CD4-positive, CD25-positive, alpha-beta regulatory T cell (primary cell): ENCODE measurements around the gene KIF13A. TPM values are rescaled to one million over a fixed set of nuclear protein-coding genes. Genes with fewer than 3 reads are reported as not detected.
"Not testable (repeated sequence)": the region's sequence is repeated elsewhere in the genome, so short reads cannot be mapped to it uniquely, and the experiment has no call there.

Experiments
- ATAC-seq, 2 donors: fragments of 150-1000 bp; cut with Tn5 transposase; one replicate each; pipeline ENCODE4 v1.10.0; 2021; ENCODE audit warnings: low read depth in 2 of 2, moderate number of reproducible peaks in 2 of 2, moderate library complexity in 1 of 2
- DNase-seq, 3 donors: peaks; one replicate each; pipeline versions ENCODE4 v3.0.0 to v3.0.0-alpha.2; 2012 to 2022; ENCODE audit warnings: mixed read lengths in 1 of 3
- H3K27ac ChIP-seq: one replicate; pipeline ENCODE4 v1.7.0; 2013; ENCODE audit warnings: mild to moderate bottlenecking, low read length; ENCODE audit not compliant: insufficient read depth, poor library complexity, severe bottlenecking
- H3K27me3 ChIP-seq: one replicate; pipeline ENCODE4 v1.7.0; 2013; ENCODE audit warnings: low read length; ENCODE audit not compliant: control insufficient read depth, insufficient read depth
- H3K36me3 ChIP-seq: one replicate; pipeline ENCODE4 v1.7.0; 2013; ENCODE audit warnings: mild to moderate bottlenecking, low read length, moderate library complexity; ENCODE audit not compliant: control insufficient read depth, insufficient read depth
- H3K4me1 ChIP-seq: 2 replicates; pipeline ENCODE4 v1.7.0; 2013; ENCODE audit warnings: mild to moderate bottlenecking, low read length; ENCODE audit not compliant: insufficient read depth, control insufficient read depth, poor library complexity, severe bottlenecking
- H3K4me3 ChIP-seq: one replicate; pipeline ENCODE4 v1.7.0; 2013; ENCODE audit warnings: low read depth, mild to moderate bottlenecking, low read length, moderate library complexity
- H3K9me3 ChIP-seq, 2 experiments: 1 replicate in 1 of 2; 2 replicates in 1 of 2; pipeline ENCODE4 v1.7.0; 2013; ENCODE audit warnings: low read length in 2 of 2, mild to moderate bottlenecking in 1 of 2, moderate library complexity in 1 of 2; ENCODE audit not compliant: control insufficient read depth in 2 of 2
- H3K27ac Mint-ChIP-seq, 3 donors: one replicate each; pipeline ENCODE4 v1.8.0; 2020 to 2022; ENCODE audit warnings: mild to moderate bottlenecking in 3 of 3, mixed read lengths in 3 of 3, moderate library complexity in 2 of 3
- H3K27me3 Mint-ChIP-seq: one replicate; pipeline ENCODE4 v1.8.0; 2022; ENCODE audit warnings: mild to moderate bottlenecking, mixed read lengths
- H3K36me3 Mint-ChIP-seq: one replicate; pipeline ENCODE4 v1.8.0; 2020; ENCODE audit warnings: mixed read lengths
- H3K4me1 Mint-ChIP-seq, 4 donors: one replicate each; pipeline ENCODE4 v1.8.0; 2020 to 2022; ENCODE audit warnings: mixed read lengths in 4 of 4, mild to moderate bottlenecking in 1 of 4
- H3K4me3 Mint-ChIP-seq, 4 donors: one replicate each; pipeline ENCODE4 v1.8.0; 2020 to 2022; ENCODE audit warnings: mild to moderate bottlenecking in 4 of 4, mixed read lengths in 4 of 4, moderate library complexity in 3 of 4
- H3K9me3 Mint-ChIP-seq, 7 donors: one replicate each; pipeline ENCODE4 v1.8.0; 2020 to 2022; ENCODE audit warnings: mixed read lengths in 7 of 7, mild to moderate bottlenecking in 3 of 7, moderate library complexity in 2 of 7
- polyA plus RNA-seq, 4 donors: library from polyadenylated mRNA; unstranded; fragments of 300-500 nt; fragmentation: Illumina TruSeq; gene quantifications; one replicate each; pipeline ENCODE4 v1.2.3, GENCODE V29; 2021
- total RNA-seq: library from RNA; stranded (reverse); gene quantifications from one replicate; pipeline ENCODE4 v1.2.3, GENCODE V29; 2022

Gene KIF13A
- total and polyA plus RNA-seq, 5 donors from 2014 or later = 0.49 TPM; not detected in 4

GRCh38 chr6:17861361-17861760, 126.1 kb downstream of the KIF13A start:
- no peak for ATAC-seq
- H3K27me3 ChIP-seq = no peaks in the 10 kb centered on the region
- Mint-ChIP-seq H3K27ac (no peak overlapping the region), H3K36me3 (no peaks in the 10 kb centered on the region), H3K4me3 (no peak overlapping the region), H3K9me3 (no peaks in the 10 kb centered on the region), H3K4me1 (no peaks in the 10 kb centered on the region), H3K27me3 (peaks cover 21% of the 10 kb centered on the region)
- no peaks in the 10 kb centered on the region for H3K9me3 ChIP-seq
- H3K27ac ChIP-seq = no peak overlapping the region
- H3K36me3 ChIP-seq = no peaks in the 10 kb centered on the region
- DNase-seq = no peak
- H3K4me1 ChIP-seq = no peaks in the 10 kb centered on the region
- H3K4me3 ChIP-seq = no peak overlapping the region

GRCh38 chr6:17859846-17860245, 127.6 kb downstream of the KIF13A start:
- no peak overlapping the region for H3K4me3 Mint-ChIP-seq
- Histone ChIP-seq H3K27ac (no peak overlapping the region), H3K9me3 (no peaks in the 10 kb centered on the region), H3K36me3 (no peaks in the 10 kb centered on the region), H3K4me1 (no peaks in the 10 kb centered on the region), H3K4me3 (no peak overlapping the region), H3K27me3 (peaks cover 1% of the 10 kb centered on the region)
- ATAC-seq = no peak
- H3K36me3 Mint-ChIP-seq = no peaks in the 10 kb centered on the region
- no peaks in the 10 kb centered on the region for H3K9me3 Mint-ChIP-seq
- H3K27me3 Mint-ChIP-seq = peaks cover 21% of the 10 kb centered on the region
- no peak for DNase-seq
- no peaks in the 10 kb centered on the region for H3K4me1 Mint-ChIP-seq
- no peak overlapping the region for H3K27ac Mint-ChIP-seq

- H3K27ac Mint-ChIP-seq = no peak overlapping the region
- no peaks in the 10 kb centered on the region for H3K4me1 ChIP-seq
- H3K9me3 ChIP-seq = no peaks in the 10 kb centered on the region
- H3K4me1 Mint-ChIP-seq = no peaks in the 10 kb centered on the region
- DNase-seq = no peak
- H3K4me3 Mint-ChIP-seq = no peak overlapping the region
- H3K27ac ChIP-seq = no peak overlapping the region
- H3K4me3 ChIP-seq = no peak overlapping the region
- H3K27me3 ChIP-seq = peaks cover 1% of the 10 kb centered on the region
- no peaks in the 10 kb centered on the region for H3K9me3 Mint-ChIP-seq
- H3K27me3 Mint-ChIP-seq = peaks cover 14% of the 10 kb centered on the region
- no peaks in the 10 kb centered on the region for H3K36me3 ChIP-seq
- H3K36me3 Mint-ChIP-seq = no peaks in the 10 kb centered on the region
- no peak for ATAC-seq
These were observed 128.9 kb downstream of the KIF13A start for GRCh38 chr6:17858584-17858983.

- H3K4me3 Mint-ChIP-seq, H3K9me3 Mint-ChIP-seq, H3K4me1 ChIP-seq, DNase-seq, H3K27ac ChIP-seq, H3K27me3 ChIP-seq, H3K36me3 ChIP-seq, H3K4me3 ChIP-seq, ATAC-seq, H3K9me3 ChIP-seq, H3K27ac Mint-ChIP-seq, H3K4me1 Mint-ChIP-seq, H3K36me3 Mint-ChIP-seq: not testable (repeated sequence)
- H3K27me3 Mint-ChIP-seq = peaks cover 14% of the 10 kb centered on the region
These were observed 130.2 kb downstream of the KIF13A start for GRCh38 chr6:17857188-17857587.

- no peaks in the 10 kb centered on the region for H3K36me3 Mint-ChIP-seq
- H3K4me3 ChIP-seq = no peak overlapping the region
- H3K4me1 ChIP-seq = no peaks in the 10 kb centered on the region
- peaks cover 9% of the 10 kb centered on the region for H3K27me3 Mint-ChIP-seq
- H3K36me3 ChIP-seq = no peaks in the 10 kb centered on the region
- H3K27ac Mint-ChIP-seq = no peak overlapping the region
- no peaks in the 10 kb centered on the region for H3K9me3 Mint-ChIP-seq
- H3K27me3 ChIP-seq = peaks cover 4% of the 10 kb centered on the region
- H3K27ac ChIP-seq = no peak overlapping the region
- DNase-seq (no peak), ATAC-seq (no peak)
- no peaks in the 10 kb centered on the region for H3K4me1 Mint-ChIP-seq
- no peaks in the 10 kb centered on the region for H3K9me3 ChIP-seq
- H3K4me3 Mint-ChIP-seq = no peak overlapping the region
These were observed 131.1 kb downstream of the KIF13A start for GRCh38 chr6:17856306-17856705.

- no peak for ATAC-seq
- Histone ChIP-seq H3K27ac (no peak overlapping the region), H3K36me3 (no peaks in the 10 kb centered on the region), H3K4me1 (no peaks in the 10 kb centered on the region), H3K9me3 (no peaks in the 10 kb centered on the region), H3K4me3 (no peak overlapping the region), H3K27me3 (peaks cover 4% of the 10 kb centered on the region)
- no peak for DNase-seq
- Mint-ChIP-seq H3K4me1 (no peaks in the 10 kb centered on the region), H3K4me3 (no peak overlapping the region), H3K27ac (no peak overlapping the region), H3K27me3 (peaks cover 13% of the 10 kb centered on the region), H3K9me3 (no peaks in the 10 kb centered on the region), H3K36me3 (no peaks in the 10 kb centered on the region)
These were observed 132.1 kb downstream of the KIF13A start for GRCh38 chr6:17855381-17855780.

- ATAC-seq (no peak), DNase-seq (no peak)
- H3K9me3 Mint-ChIP-seq = no peaks in the 10 kb centered on the region
- no peak overlapping the region for H3K4me3 Mint-ChIP-seq
- H3K36me3 Mint-ChIP-seq = no peaks in the 10 kb centered on the region
- Histone ChIP-seq H3K36me3 (no peaks in the 10 kb centered on the region), H3K4me1 (no peaks in the 10 kb centered on the region), H3K4me3 (no peak overlapping the region), H3K9me3 (no peaks in the 10 kb centered on the region), H3K27ac (no peak overlapping the region), H3K27me3 (peaks cover 4% of the 10 kb centered on the region)
- H3K27ac Mint-ChIP-seq = no peak overlapping the region
- H3K4me1 Mint-ChIP-seq = no peaks in the 10 kb centered on the region
- H3K27me3 Mint-ChIP-seq = peaks cover 14% of the 10 kb centered on the region
These were observed 133.9 kb downstream of the KIF13A start for GRCh38 chr6:17853533-17853932.

GRCh38 chr6:17851720-17852161, 135.7 kb downstream of the KIF13A start:
- no peaks in the 10 kb centered on the region for H3K4me1 ChIP-seq
- DNase-seq = no peak
- H3K27ac Mint-ChIP-seq = no peak overlapping the region
- no peak overlapping the region for H3K4me3 Mint-ChIP-seq
- H3K36me3 ChIP-seq = no peaks in the 10 kb centered on the region
- no peaks in the 10 kb centered on the region for H3K4me1 Mint-ChIP-seq
- no peak overlapping the region for H3K27ac ChIP-seq
- no peak for ATAC-seq
- no peaks in the 10 kb centered on the region for H3K9me3 ChIP-seq
- peaks cover 4% of the 10 kb centered on the region for H3K27me3 ChIP-seq
- peaks cover 11% of the 10 kb centered on the region for H3K27me3 Mint-ChIP-seq
- H3K4me3 ChIP-seq = no peak overlapping the region
- no peaks in the 10 kb centered on the region for H3K9me3 Mint-ChIP-seq
- no peaks in the 10 kb centered on the region for H3K36me3 Mint-ChIP-seq
